GM18520 (cell line): Measurements from ENCODE around the gene DNAJC21.

Source experiments
- ATAC-seq: cut with Tn5 transposase; IDR thresholded peaks from one replicate; pipeline ENCODE4 v1.9.1; 2021; ENCODE audit not compliant: unreplicated experiment

Gene DNAJC21

DNA sequence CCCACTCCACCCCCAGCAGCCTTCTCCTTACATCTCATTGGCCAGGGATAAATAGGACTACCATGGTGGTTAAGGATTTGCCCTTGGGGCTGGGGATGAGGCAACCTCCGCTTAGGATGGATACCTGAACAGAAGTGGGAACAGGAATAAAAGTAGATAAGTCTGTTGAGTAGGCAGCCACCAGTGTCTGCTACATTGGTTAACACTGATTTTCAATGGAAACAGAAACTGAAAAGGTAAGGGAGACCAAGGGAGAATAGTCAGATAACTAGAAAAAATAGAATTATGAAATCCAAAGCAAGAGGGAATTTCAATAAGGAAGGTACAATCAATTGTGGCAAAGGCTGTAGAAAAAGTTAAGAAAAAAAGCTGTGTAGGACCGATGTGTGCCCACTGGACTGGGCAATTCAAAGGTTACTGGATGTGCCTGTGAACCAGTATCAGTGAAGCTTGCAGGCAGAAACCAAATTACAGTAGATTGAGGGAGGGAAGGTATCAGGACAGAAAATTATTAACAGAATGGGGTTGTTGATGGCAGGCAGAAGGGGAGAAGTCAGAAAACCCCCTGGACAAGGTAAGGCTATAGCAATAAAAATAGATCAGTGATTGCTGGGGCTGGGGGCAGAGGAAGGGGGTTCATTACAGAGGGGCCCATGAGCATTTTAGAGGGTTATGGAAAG, 48.7 kb downstream of the DNAJC21 start:
- ATAC-seq: no peak

DNA sequence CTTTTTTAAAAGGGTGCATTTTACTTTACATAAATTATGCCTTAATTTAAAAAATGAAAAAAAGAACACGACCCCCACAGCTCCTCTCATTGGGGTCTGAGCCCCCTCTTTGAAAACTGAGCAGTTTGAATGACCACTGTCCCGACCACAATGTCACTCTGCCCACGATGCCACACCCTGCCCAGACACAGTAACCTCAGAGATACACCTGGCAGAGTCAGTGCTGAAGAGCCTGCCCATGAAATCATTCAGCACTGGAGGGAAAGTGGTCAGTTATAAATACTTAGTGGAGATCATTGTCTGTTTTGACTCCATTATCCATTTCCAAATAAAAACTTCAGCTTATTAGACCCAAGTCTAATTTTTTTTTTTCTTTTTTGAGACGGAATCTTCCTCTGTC, 49.3 kb downstream of the DNAJC21 start:
- ATAC-seq: no peak

GRCh38 chr5:34982823-34983222, 53.5 kb downstream of the DNAJC21 start:
- no peak for ATAC-seq

DNA sequence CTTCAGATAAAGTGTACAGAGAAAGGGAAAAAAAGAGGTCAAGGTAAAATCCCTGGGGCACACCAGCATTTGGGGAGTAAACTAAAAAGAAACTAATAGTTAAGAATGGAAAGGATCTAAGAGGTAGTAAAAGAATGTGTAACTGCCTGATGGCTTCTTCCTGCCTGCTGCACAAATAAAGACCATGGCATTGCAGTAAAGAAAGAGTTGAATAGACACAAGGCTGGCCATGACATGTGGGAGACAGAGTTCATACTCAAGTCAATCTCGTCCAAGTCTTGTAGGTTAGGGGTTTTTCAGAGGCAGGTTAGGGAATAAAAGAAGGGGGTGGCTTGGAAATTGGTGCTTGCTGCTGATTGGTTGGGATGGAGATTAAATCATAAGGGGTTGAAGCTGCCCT, 57.6 kb downstream of the DNAJC21 start:
- ATAC-seq: no peak

DNA sequence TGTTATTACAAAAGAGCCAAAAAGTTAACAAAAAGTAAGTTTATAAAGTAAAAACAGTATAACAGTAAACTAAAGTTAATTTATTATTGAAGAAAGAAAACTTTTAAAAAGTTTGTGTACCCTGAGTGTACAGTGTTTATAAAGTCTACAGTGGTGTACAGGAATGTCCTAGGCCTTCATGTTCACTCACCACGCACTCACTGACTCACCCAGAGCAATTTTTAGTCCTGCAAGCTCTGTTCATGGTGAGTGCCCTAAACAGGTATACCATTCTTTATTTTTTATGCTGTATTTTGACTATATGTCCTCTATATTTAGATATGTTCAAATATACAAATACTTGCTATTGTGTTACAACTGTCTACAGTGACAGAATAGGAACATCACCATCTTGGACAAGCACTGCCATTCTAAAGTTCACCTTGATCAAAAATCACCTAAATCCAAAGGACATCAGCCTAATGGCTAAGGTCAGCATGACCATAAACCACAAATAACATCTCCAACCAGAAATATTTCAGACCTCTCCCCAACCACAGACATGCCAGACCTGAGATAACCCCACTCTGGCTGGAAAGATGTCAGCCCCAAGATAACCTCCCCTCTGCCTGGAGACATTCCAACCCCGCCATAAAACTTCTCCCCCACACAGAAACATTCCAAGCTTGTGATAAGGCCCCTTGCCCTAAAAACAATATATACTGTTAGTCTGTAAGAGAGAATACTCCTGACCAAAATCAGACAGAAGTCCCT, 62.3 kb downstream of the DNAJC21 start:
- no peak for ATAC-seq

- no peak for ATAC-seq
Observed at GRCh38 chr5:34993951-34994350, 64.6 kb downstream of the DNAJC21 start.

DNA sequence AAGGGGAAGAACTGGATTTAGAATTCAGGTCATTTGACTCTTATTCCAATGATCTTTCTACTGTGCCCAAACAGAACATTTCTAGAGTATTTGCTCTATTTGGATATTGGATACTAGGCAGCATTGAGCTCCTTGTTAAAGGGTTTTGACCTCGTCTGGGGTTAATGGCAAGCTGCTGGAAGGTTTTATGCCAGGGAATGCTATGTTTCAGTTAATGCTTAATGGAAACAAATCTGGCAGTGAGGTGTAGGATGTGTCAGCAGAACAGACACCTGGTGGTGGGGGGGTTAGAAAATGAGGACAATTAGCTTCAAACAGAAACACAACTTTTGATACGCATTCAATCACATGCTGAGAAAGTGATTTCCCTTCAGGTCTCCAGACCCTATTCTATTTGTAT, 66.9 kb downstream of the DNAJC21 start:
- ATAC-seq: no peak

DNA sequence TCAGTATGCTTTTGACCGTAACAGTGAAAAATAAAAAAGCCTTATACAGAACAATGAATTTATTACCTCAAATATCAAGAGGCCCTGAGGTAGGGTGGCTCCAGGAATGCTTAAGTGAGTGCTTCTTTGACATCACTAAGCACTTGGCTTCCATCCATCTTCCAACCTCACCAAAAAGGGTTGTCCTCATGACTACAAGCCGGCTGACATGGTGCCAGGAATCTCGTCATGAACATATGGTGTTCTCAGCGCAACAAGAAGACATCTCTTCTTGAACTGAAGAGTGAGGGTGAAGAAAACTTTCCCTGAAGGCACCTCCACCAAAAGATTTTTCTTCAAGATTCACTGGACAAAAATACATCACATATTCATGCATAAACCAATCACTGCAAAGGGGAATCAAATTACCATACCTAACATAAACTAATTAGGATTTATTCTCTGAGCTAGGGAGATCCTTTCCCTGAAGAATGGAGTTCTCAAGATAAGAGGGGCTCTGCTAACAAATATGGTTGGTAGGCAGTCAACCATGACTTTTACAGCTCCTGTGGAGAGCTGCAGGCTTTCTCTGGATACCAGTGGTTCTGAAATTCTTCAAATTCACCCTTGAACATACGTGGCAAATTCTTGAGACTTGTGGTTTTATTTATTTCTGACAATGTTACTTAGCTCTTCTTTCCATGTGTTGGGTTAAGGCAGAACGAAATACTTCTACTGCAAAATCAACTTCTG, 68.9 kb downstream of the DNAJC21 start:
- no peak for ATAC-seq

DNA sequence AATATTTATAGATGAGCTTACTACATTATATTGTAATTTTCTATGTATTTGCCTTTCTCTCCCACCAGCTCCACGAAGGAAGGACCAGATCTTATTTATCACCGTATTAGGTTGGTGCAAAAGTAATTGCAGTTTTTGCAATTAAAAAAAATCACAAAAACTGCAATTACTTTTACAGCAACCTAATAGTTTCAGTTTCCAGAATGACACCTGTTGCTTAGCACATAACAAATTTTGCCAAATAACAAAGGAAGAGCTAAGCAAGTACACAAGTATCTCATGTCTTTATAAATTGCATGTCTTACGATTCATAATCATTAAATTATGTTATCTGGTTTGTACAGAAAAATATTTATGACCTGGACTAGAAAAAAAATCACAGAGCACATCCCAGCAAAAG, 72.5 kb downstream of the DNAJC21 start:
- ATAC-seq: no peak

DNA sequence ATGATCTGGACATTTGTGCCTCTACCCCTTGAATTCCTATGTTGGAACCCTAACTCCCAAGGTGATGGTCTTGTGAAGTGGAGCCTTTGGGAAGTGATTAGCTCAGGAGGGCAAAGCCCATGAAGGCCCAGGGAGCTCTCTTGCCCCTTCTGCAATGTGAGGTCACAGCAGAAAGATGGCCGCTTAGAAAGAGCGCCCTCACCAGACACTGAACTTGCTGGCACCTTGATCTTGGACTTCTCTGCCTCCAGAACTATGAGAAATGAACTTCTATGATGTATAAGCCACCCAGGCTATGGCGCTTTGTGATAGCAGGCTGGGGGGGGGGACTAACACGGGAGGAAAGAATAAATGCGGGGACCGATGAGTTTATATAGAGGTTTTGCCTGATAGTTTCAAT, 73.1 kb downstream of the DNAJC21 start:
- no peak for ATAC-seq

- ATAC-seq: peak; percentile 63
Observed at GRCh38 chr5:35003018-35003957, 73.9 kb downstream of the DNAJC21 start.

DNA sequence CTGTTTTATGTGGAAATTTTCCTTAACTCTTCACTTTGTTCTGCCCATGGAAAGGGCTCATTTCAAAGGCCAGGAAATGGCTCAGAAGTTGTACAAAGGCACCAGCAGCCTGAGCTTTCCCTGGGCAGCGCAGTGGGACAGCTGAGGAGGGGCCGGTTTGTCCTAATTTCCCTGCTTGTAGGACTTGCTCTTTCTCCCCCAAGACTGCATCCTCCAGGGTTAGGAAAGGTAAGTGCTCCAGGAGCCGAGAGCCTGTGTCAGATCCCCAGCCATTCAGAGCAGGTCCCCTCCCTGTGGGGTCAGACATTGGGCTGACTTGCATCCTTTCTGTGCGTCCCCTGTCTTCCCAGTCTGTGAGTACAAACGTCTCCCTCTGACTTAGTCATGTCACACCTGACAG, 74.8 kb downstream of the DNAJC21 start:
- no peak for ATAC-seq

DNA sequence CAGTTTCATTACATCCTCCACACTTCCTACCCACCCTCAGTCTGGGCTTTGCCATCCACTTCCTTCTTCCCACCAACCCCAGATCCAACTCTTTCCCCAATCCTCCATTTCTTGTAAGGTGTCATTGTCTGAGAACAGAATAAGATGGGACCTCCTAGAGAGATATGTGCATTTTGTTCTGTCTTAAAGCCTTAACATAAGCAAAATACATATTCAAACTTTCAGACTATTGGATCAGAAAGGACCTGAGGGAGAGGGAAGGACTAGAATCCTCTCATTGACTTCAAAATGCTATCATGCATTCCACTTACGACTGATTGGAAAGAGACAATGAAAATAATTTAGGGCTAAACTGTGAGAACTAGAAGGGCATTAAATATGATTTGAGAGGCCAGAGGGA, 75.4 kb downstream of the DNAJC21 start:
- no peak for ATAC-seq
